Measurements from ENCODE around the gene PPIP5K2.

DNA sequence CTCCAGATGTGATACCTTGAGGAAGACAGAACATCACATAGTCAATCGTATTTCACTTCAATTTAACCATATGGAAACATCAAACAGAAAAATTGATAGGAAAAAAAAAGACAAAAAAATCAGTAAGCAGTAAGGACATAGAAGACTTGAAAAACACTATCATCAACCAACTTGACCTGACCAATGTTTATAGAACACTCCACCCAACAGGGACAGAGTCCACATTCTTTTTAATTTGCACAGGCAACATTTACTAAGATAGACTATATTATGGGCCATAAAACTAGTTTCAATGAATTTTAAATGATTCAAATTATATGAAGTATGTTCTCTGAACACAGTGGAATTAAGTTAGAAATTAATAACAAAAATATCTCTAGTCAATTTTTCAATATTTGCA is 117.7 kb downstream of the PPIP5K2 start:
- TF ChIP-seq, protein P1, sequence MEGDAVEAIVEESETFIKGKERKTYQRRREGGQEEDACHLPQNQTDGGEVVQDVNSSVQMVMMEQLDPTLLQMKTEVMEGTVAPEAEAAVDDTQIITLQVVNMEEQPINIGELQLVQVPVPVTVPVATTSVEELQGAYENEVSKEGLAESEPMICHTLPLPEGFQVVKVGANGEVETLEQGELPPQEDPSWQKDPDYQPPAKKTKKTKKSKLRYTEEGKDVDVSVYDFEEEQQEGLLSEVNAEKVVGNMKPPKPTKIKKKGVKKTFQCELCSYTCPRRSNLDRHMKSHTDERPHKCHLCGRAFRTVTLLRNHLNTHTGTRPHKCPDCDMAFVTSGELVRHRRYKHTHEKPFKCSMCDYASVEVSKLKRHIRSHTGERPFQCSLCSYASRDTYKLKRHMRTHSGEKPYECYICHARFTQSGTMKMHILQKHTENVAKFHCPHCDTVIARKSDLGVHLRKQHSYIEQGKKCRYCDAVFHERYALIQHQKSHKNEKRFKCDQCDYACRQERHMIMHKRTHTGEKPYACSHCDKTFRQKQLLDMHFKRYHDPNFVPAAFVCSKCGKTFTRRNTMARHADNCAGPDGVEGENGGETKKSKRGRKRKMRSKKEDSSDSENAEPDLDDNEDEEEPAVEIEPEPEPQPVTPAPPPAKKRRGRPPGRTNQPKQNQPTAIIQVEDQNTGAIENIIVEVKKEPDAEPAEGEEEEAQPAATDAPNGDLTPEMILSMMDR (conservative IDR thresholded peaks at IDR 0.05) = no peak
- TF ChIP-seq EZH2 (IDR thresholded peaks at IDR 0.05; ENCODE audit: low read depth) = no peak

All from PC-9 (cell line).